SK-N-SH (cell line): ENCODE measurements around the gene RASL10A. TPM values are rescaled to one million over a fixed set of nuclear protein-coding genes. Genes with fewer than 3 reads are reported as not detected.

Experiments
- CTCF ChIA-PET: fragments of 300-600, 350-600 bp; formaldehyde crosslinking; extraction: SDS; loops from one replicate; lab custom pipeline; 2021; lab: Yijun Ruan, JAX
- POLR2A ChIA-PET: fragments of 350-600 bp; sonication (Branson Sonifier 250); formaldehyde crosslinking; extraction: SDS; loops from one replicate; lab custom pipeline; 2020; ENCODE audit warnings: antibody characterized with exemption, inconsistent platforms; lab: Yijun Ruan, JAX
- DNase-seq: peaks from one replicate; pipeline ENCODE4 v3.0.0; 2012
- H2AFZ ChIP-seq: fragments of 200-600 bp; sonication (generic); 2 replicates; pipeline ENCODE4 v1.8.1; 2016; ENCODE audit warnings: antibody characterized with exemption, mild to moderate bottlenecking, low read depth
- H3F3A ChIP-seq: fragments of 200-600 bp; sonication (generic); replicated peaks from 2 replicates; pipeline ENCODE3; 2016; ENCODE audit warnings: antibody characterized with exemption, mild to moderate bottlenecking; ENCODE audit not compliant: insufficient read depth
- H3K27ac ChIP-seq, 2 experiments: fragments of 200-500 bp in 1 of 2; fragments of 200-600 bp in 1 of 2; sonication (Bioruptor generic) in 1 of 2; sonication (generic), shearing (Covaris generic) in 1 of 2; 2 replicates each; pipeline versions ENCODE4 v1.5.1 to v1.6.1; 2014 to 2016; ENCODE audit warnings: low read depth in 2 of 2, inconsistent platforms in 1 of 2, low read length in 1 of 2, mild to moderate bottlenecking in 1 of 2, mixed read lengths in 1 of 2
- H3K27me3 ChIP-seq: fragments of 200-600 bp; sonication (generic), shearing (Covaris generic); 2 replicates; pipeline ENCODE4 v1.6.1; 2016; ENCODE audit warnings: mixed run types; ENCODE audit not compliant: insufficient read depth
- H3K36me3 ChIP-seq, 2 experiments: fragments of 200-500 bp in 1 of 2; fragments of 200-600 bp in 1 of 2; sonication (Bioruptor generic) in 1 of 2; sonication (generic) in 1 of 2; replicated peaks in 1 of 2; 2 replicates each; pipeline versions ENCODE3 to v1.5.1; 2014 to 2016; ENCODE audit warnings: low read length in 1 of 2, mild to moderate bottlenecking in 1 of 2; ENCODE audit not compliant: insufficient read depth in 2 of 2, control insufficient read depth in 1 of 2
- H3K4me1 ChIP-seq, 2 experiments: fragments of 200-500 bp in 1 of 2; fragments of 200-600 bp in 1 of 2; sonication (Bioruptor generic) in 1 of 2; sonication (generic), shearing (Covaris generic) in 1 of 2; 2 replicates each; pipeline versions ENCODE4 v1.5.1 to v1.6.1; 2014 to 2016; ENCODE audit warnings: low read depth in 1 of 2, low read length in 1 of 2, mixed run types in 1 of 2; ENCODE audit not compliant: insufficient read depth in 2 of 2, control insufficient read depth in 1 of 2
- H3K4me2 ChIP-seq: fragments of 200-600 bp; sonication (generic), shearing (Covaris generic); 2 replicates; pipeline ENCODE4 v1.6.1; 2017; ENCODE audit warnings: mixed run types
- H3K4me3 ChIP-seq, 2 experiments: fragments of 200-500 bp in 1 of 2; fragments of 200-600 bp in 1 of 2; sonication (Bioruptor generic) in 1 of 2; sonication (generic), shearing (Covaris generic) in 1 of 2; 2 replicates each; pipeline versions ENCODE4 v1.5.1 to v1.8.1; 2014 to 2016; ENCODE audit warnings: low read depth in 2 of 2, inconsistent platforms in 1 of 2, low read length in 1 of 2, mild to moderate bottlenecking in 1 of 2, mixed read lengths in 1 of 2, moderate library complexity in 1 of 2
- H3K79me2 ChIP-seq: fragments of 200-600 bp; sonication (generic); 2 replicates; pipeline ENCODE4 v1.8.1; 2017; ENCODE audit warnings: mild to moderate bottlenecking; ENCODE audit not compliant: insufficient read depth
- H3K9ac ChIP-seq: fragments of 200-600 bp; sonication (generic); 2 replicates; pipeline ENCODE4 v1.6.1; 2017; ENCODE audit warnings: mixed run types
- H3K9me2 ChIP-seq: fragments of 200-600 bp; sonication (generic); 2 replicates; pipeline ENCODE4 v1.6.1; 2017; ENCODE audit warnings: mixed run types
- H3K9me3 ChIP-seq: fragments of 200-600 bp; sonication (generic); 2 replicates; pipeline ENCODE4 v1.6.1; 2017; ENCODE audit warnings: mixed run types, mild to moderate bottlenecking, moderate library complexity
- H4K20me1 ChIP-seq: fragments of 200-600 bp; sonication (generic); 2 replicates; pipeline ENCODE4 v1.6.1; 2017; ENCODE audit warnings: mild to moderate bottlenecking, mixed run types; ENCODE audit not compliant: insufficient read depth
- CHD2 ChIP-seq: fragments of 150-350 bp; IDR thresholded peaks from 2 replicates; pipeline ENCODE4 v1.6.1; 2018; ENCODE audit warnings: low read length; ENCODE audit not compliant: partially characterized antibody
- CTCF ChIP-seq: fragments of 200-600 bp; sonication (generic); IDR thresholded peaks from 2 replicates; pipeline ENCODE4 v1.6.1; 2017; ENCODE audit warnings: antibody characterized with exemption, mild to moderate bottlenecking, moderate library complexity
- ELF1 ChIP-seq: IDR thresholded peaks from 2 replicates; pipeline ENCODE4 v1.4.0; 2012
- EP300 ChIP-seq, 2 experiments: IDR thresholded peaks; 2 replicates each; pipeline versions ENCODE4 v1.4.0 to v1.6.1; 2012; ENCODE audit warnings: borderline replicate concordance in 1 of 2, low read depth in 1 of 2, low read length in 1 of 2
- EZH2phosphoT487 ChIP-seq: fragments of 200-600 bp; sonication (generic); IDR thresholded peaks from 2 replicates; pipeline ENCODE4 v1.6.1; 2017; ENCODE audit warnings: low read depth, mixed run types, mild to moderate bottlenecking, antibody characterized with exemption, moderate library complexity, borderline replicate concordance
- FOSL2 ChIP-seq: IDR thresholded peaks from 2 replicates; pipeline ENCODE4 v1.4.0; 2012; ENCODE audit warnings: low read depth, mild to moderate bottlenecking, moderate library complexity, borderline replicate concordance
- FOXJ3 ChIP-seq: sonication (generic); formaldehyde crosslinking; IDR thresholded peaks from 2 replicates; pipeline ENCODE4 v1.5.1; 2020; ENCODE audit warnings: mild to moderate bottlenecking, missing genetic modification reagents
- FOXM1 ChIP-seq: IDR thresholded peaks from 2 replicates; pipeline ENCODE4 v1.4.0; 2012; ENCODE audit warnings: low read depth, mild to moderate bottlenecking
- IRF3 ChIP-seq: fragments of 150-350 bp; IDR thresholded peaks from 2 replicates; pipeline ENCODE4 v1.6.1; 2016; ENCODE audit warnings: mild to moderate bottlenecking, low read depth, low read length
- JUND ChIP-seq: IDR thresholded peaks from 2 replicates; pipeline ENCODE4 v1.4.0; 2012
- MEF2A ChIP-seq: IDR thresholded peaks from 2 replicates; pipeline ENCODE4 v1.4.0; 2012; ENCODE audit warnings: low read depth, borderline replicate concordance
- NFIC ChIP-seq: IDR thresholded peaks from 2 replicates; pipeline ENCODE4 v1.4.0; 2012; ENCODE audit warnings: borderline replicate concordance
- NRF1 ChIP-seq: IDR thresholded peaks from 2 replicates; pipeline ENCODE4 v1.6.1; 2012; ENCODE audit warnings: low read depth, mild to moderate bottlenecking, low read length
- POLR2AphosphoS5 ChIP-seq: IDR thresholded peaks from 2 replicates; pipeline ENCODE4 v1.6.1; 2012; ENCODE audit warnings: low read depth, low read length
- REST ChIP-seq: IDR thresholded peaks from 2 replicates; pipeline ENCODE4 v1.6.1; 2012; ENCODE audit warnings: mild to moderate bottlenecking, low read depth, low read length, moderate library complexity
- RXRA ChIP-seq: IDR thresholded peaks from 2 replicates; pipeline ENCODE4 v1.4.0; 2012; ENCODE audit warnings: low read depth, mild to moderate bottlenecking, borderline replicate concordance
- TEAD4 ChIP-seq: IDR thresholded peaks from 2 replicates; pipeline ENCODE4 v1.4.0; 2012; ENCODE audit warnings: mild to moderate bottlenecking, borderline replicate concordance; ENCODE audit not compliant: insufficient read depth
- USF2 ChIP-seq: fragments of 150-350 bp; IDR thresholded peaks from 2 replicates; pipeline ENCODE4 v1.6.1; 2017; ENCODE audit warnings: antibody characterized with exemption, low read length, low read depth, borderline replicate concordance
- WGBS: methylation state at CpG from one replicate; pipeline ENCODE4 v1.1.6; 2017; ENCODE audit warnings: low lambda C conversion rate; 5-methylcytosine and 5-hydroxymethylcytosine counted together
- polyA plus RNA-seq, 3 experiments: library from polyadenylated mRNA; depleted of rRNA; stranded (reverse); fragments of >200 nt; gene quantifications; 2 replicates each; pipeline ENCODE4 v1.2.3, GENCODE V29; 2012

The RASL10A gene
- polyA plus RNA-seq, 1 of the 3 experiments (the other 2 are of a cell fraction) = 0.36 TPM

GRCh38 chr22:29348041-29348440, 32.5 kb upstream of the RASL10A start:
- H3K4me3 ChIP-seq = no peak overlapping the region
- no peaks in the 10 kb centered on the region for H3K27me3 ChIP-seq
- no peaks in the 10 kb centered on the region for H3K9me3 ChIP-seq
- TF ChIP-seq ELF1 (no peak), RXRA (no peak), CHD2 (no peak), POLR2AphosphoS5 (no peak), MEF2A (no peak), FOXJ3 (CRISPR knock-in tag) (no peak), FOSL2 (no peak), NFIC (no peak), EP300 (IDR thresholded peaks at IDR 0.05; ENCODE audit: borderline replicate concordance in 1 of 2, low read depth in 1 of 2, low read length in 1 of 2) (no peak), NRF1 (no peak), IRF3 (no peak), TEAD4 (no peak), EZH2phosphoT487 (no peak), USF2 (no peak), JUND (no peak), CTCF (no peak), FOXM1 (no peak), REST (no peak)
- no peak for DNase-seq
- H3K4me2 ChIP-seq = no peak overlapping the region
- no peaks in the 10 kb centered on the region for H4K20me1 ChIP-seq
- H3K79me2 ChIP-seq = no peaks in the 10 kb centered on the region
- ChIA-PET CTCF (interaction anchor here (1.2 to 2.2 kb wide), 3 partner anchors 11 to 54 kb away, joined by 3 to 11 read pairs (median 8); partner anchors contain the start of gene GAS2L1), POLR2A (no interaction called here)
- H3K9ac ChIP-seq = no peak overlapping the region
- H3K9me2 ChIP-seq = no peaks in the 10 kb centered on the region
- no peak overlapping the region for H2AFZ ChIP-seq
- peaks cover 26% of the 10 kb centered on the region for H3F3A ChIP-seq
- peaks cover 18 to 35% of the 10 kb centered on the region in 2 experiments for H3K4me1 ChIP-seq
- H3K27ac ChIP-seq = no peak overlapping the region
- 93% methylated on average over 2 of the region's 2 CpGs for WGBS
- H3K36me3 ChIP-seq = peaks cover 28 to 65% of the 10 kb centered on the region in 2 experiments
